ENCODE data around the gene STX1B. TPM values are rescaled to one million over a fixed set of nuclear protein-coding genes. Genes with fewer than 3 reads are reported as not detected.
A peak's percentile ranks its signal among the peaks of the same experiment; 100 is the strongest.

STX1B gene
- total RNA-seq, 1 experiment from 2014 or later = not detected

DNA sequence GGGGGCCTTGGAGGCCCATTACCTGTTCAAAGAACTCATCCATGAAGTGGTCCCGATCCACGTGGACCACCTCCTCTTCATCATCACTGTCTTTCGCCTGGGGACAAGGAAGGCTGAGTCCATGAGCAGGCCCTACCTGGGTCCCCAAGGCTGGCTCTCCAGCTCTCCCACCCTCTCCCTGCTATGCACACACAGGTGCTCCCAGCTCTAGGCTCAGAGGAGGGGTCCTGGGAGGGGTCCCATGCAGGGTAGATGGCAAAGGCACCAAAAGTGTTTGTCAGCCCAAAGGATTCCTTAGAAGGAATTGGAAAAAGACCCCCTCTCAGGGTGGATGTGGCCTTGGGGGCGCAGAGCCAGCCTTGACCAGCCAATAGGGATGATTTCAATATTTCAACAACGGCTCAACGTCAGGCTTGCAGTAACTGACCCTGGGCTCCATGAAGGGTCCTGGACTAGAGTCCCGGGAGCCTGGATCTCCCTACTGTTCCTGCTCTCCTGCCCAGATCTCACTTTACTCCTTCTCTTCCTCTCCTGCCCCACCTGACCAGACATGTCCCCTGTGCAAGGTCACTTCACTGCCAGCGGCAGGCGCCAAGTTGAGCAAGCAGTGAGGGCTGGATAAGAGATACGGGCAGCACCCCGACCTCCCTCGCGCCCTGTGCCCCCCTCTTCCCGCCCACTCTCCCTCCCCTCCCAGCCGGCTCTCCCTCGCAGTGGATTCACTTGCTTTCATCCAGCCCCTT, 8.8 kb downstream of the STX1B start:
- in situ Hi-C loops (cut with HindIII; ENCODE audit: low pct_unique_long_range_greater_than_20kb, low sequenced_read_pairs) = no loop called here
- DNase-seq (ENCODE audit: low read depth) = no peak

- in situ Hi-C loops (cut with HindIII; ENCODE audit: low pct_unique_long_range_greater_than_20kb, low sequenced_read_pairs) = no loop called here
- DNase-seq (ENCODE audit: low read depth) = no peak
Observed at GRCh38 chr16:31000671-31001382, 9.6 kb downstream of the STX1B start.

DNA sequence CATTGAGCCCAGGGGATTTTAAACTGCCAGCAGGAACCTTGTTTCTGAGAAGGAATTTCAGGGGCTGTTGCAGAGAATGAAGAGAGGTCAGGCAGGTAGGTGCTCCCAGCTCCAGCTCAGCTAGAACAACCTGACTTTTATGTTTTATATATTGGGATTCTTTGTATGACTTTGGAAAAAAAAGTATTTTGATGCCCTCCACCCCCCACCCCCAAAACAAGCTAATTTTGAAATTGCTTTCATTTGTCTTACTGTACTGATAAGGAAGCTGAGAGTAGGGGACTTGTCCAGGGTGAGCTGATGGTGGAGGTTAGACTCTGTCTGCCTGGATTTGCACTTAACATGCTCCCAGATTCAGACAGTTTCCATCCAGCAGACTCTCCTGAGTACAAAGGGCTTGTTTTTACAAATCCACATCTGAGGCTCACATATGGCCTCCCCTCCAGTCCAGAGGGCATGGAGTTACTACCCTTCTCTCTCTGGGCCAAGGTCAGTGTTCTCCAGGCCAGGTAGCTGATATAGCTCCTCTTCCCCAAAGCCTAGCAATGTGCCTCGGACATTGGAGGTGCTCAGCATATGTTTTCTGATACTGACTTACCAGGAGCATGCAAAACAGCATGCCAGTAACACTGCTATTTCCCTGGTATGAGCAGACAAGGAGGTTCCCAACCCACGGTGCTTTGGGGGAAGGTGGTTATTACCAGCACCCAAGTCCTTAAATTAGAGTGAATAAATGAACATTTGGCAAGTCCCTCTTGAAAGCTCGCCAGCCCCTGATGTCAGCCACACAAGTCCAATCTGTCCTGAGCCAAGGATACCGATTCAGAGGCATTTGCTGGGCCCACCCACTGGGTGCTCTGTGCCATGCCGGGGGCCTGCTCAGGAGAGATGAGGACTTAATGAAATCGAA, 11.3 kb downstream of the STX1B start:
- in situ Hi-C loops (cut with HindIII; ENCODE audit: low pct_unique_long_range_greater_than_20kb, low sequenced_read_pairs) = no loop called here
- no peak for DNase-seq (ENCODE audit: low read depth)

GRCh38 chr16:30997725-30998711, 12.4 kb downstream of the STX1B start:
- in situ Hi-C loops (cut with HindIII; ENCODE audit: low pct_unique_long_range_greater_than_20kb, low sequenced_read_pairs) = no loop called here
- DNase-seq (ENCODE audit: low read depth) = peak; percentile 50

GRCh38 chr16:30996985-30997724, 13.3 kb downstream of the STX1B start:
- in situ Hi-C loops (cut with HindIII; ENCODE audit: low pct_unique_long_range_greater_than_20kb, low sequenced_read_pairs) = no loop called here
- DNase-seq (ENCODE audit: low read depth) = peak; percentile 81

DNA sequence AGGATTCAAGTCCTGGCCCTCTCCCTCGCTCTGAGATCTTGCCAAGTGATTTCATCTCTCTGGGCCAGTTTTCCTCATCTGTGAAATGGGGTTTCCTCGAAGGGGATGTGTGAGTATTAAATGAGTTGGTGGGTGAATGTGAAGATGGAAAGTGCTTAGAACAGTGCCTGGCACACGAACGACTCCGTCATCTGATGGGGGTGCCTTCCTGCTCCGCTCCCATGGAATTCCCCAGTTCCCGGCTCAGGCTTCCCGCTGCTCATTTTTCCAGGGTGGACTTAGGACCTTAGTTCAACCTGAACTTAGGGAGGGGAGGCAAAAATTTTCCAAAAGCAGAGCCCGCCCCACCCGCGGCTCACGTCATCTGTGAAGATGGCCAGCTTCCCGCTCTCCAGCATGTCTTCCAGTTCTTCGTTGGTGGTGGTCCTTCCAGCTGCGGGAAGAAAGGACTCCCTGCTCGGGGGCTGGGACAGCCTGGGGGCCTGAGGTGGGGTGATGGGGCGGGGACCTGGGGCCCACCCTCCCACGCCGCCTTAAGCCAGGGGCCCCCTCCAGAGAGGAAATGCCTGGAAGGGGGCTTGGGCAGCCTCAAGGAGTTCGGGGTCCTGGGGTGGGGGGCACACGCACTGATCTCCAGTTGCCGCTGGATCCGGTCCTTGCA, 14.0 kb downstream of the STX1B start:
- in situ Hi-C loops (cut with HindIII; ENCODE audit: low pct_unique_long_range_greater_than_20kb, low sequenced_read_pairs) = no loop called here
- DNase-seq (ENCODE audit: low read depth) = peak; percentile 70

DNA sequence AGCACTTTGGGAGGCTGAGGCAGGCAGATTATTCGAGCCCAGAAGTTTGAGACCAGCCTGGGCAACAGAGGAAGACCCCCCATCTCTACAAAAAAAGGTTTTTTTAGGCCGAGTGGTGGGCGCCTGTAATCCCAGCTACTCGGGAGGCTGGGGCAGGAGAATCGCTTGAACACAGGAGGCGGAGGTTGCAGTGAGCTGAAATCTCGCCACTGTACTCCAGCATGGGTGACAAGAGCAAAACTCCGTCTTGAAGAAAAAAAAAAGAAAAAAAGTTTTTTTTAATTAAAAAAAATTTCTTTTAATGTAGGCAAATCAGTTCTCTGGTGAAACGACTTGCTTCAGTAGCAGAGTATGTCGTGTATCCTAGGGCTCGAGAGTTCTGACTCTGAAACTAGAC, 14.5 kb downstream of the STX1B start:
- no peak for DNase-seq (ENCODE audit: low read depth)
- in situ Hi-C loops (cut with HindIII; ENCODE audit: low pct_unique_long_range_greater_than_20kb, low sequenced_read_pairs) = no loop called here

GRCh38 chr16:30992931-30993816, 17.3 kb downstream of the STX1B start:
- in situ Hi-C loops (cut with HindIII; ENCODE audit: low pct_unique_long_range_greater_than_20kb, low sequenced_read_pairs) = no loop called here

GRCh38 chr16:30992276-30992780, 18.1 kb downstream of the STX1B start:
- in situ Hi-C loops (cut with HindIII; ENCODE audit: low pct_unique_long_range_greater_than_20kb, low sequenced_read_pairs) = no loop called here
- no peak for DNase-seq (ENCODE audit: low read depth)

More at GRCh38 chr16:30992931-30993816, 17.3 kb downstream of the STX1B start:
- DNase-seq (ENCODE audit: low read depth) = no peak

DNA sequence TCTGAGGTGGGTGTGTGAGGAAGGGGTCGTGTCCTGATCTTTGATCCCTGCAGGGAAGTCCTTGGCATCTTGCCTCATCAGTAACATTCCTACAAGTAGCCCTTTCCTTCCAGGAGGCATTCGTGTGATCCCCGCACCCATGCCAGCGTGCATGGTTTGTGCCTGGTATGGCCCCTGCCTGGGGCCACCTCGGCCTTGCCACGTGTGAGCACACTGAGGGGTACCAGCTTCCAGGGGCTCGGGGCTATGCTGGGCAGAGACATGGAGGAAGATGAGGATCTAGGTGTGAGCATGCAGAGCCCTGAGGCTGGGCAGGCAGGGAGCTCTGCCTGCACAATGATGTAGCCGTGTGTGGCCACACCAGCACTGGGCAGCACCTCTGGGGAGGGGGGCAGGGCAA, 19.4 kb downstream of the STX1B start:
- in situ Hi-C loops (cut with HindIII; ENCODE audit: low pct_unique_long_range_greater_than_20kb, low sequenced_read_pairs) = no loop called here
- DNase-seq (ENCODE audit: low read depth) = no peak

DNA sequence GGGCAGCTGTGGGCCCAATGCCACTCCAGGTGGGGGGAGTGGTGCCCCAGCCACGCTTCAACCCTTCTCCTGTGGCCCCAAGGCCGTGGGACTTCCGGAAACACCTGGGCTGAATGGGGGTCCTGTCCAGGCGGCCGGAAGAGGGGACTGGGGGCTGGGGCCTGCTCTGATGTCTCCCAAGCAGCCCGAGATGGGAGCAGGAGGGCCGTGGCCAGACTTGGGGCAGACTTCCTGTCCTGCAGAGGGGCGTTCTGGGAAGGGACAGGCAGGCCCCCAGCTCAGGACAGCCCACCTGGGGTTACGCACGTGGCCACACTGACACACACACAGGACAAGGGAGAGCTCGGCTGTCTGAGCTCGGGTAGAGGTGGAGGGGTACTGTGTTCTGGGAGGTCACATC, 20.3 kb downstream of the STX1B start:
- in situ Hi-C loops (cut with HindIII; ENCODE audit: low pct_unique_long_range_greater_than_20kb, low sequenced_read_pairs) = no loop called here
- DNase-seq (ENCODE audit: low read depth) = no peak

- in situ Hi-C loops (cut with HindIII; ENCODE audit: low pct_unique_long_range_greater_than_20kb, low sequenced_read_pairs) = no loop called here
Observed at GRCh38 chr16:30989469-30990047, 20.9 kb downstream of the STX1B start.

GRCh38 chr16:30987581-30988190, 22.8 kb downstream of the STX1B start:
- in situ Hi-C loops (cut with HindIII; ENCODE audit: low pct_unique_long_range_greater_than_20kb, low sequenced_read_pairs) = no loop called here
- DNase-seq (ENCODE audit: low read depth) = no peak

More at GRCh38 chr16:30989469-30990047, 20.9 kb downstream of the STX1B start:
- no peak for DNase-seq (ENCODE audit: low read depth)

- in situ Hi-C loops (cut with HindIII; ENCODE audit: low pct_unique_long_range_greater_than_20kb, low sequenced_read_pairs) = no loop called here
- DNase-seq (ENCODE audit: low read depth) = no peak
Observed at GRCh38 chr16:30986129-30986991, 24.1 kb downstream of the STX1B start.
